ENCODE data around the gene DCUN1D3.
"Not testable (repeated sequence)": the region's sequence is repeated elsewhere in the genome, so short reads cannot be mapped to it uniquely, and the experiment has no call there.

Gene DCUN1D3

GRCh38 chr16:20821682-20822081 is 78.5 kb downstream of the DCUN1D3 start:
- no peak for DNase-seq

GRCh38 chr16:20818929-20819585 is 81.1 kb downstream of the DCUN1D3 start:
- no peak for DNase-seq

DNA sequence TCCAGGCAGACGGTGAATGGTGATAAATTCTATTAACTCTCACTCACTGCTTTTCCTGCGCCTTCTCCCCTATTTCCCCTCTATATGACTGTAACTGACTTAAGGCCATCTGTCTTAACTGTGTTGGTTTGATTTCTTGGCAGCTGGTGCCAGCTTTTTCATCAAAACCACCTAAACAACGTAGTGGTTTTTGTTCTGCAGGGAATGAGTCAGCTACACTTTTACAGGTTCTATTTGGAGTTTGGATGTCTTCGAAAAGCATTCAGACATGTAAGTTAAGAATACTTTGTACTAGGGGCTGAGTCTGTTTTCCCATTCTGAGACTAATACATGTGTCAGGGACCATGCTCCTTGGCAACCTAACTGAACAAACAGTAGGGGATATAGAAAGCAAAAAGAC is 85.4 kb downstream of the DCUN1D3 start:
- DNase-seq = no peak

- no peak for DNase-seq
Observed at GRCh38 chr16:20812510-20812909, 87.6 kb downstream of the DCUN1D3 start.

DNA sequence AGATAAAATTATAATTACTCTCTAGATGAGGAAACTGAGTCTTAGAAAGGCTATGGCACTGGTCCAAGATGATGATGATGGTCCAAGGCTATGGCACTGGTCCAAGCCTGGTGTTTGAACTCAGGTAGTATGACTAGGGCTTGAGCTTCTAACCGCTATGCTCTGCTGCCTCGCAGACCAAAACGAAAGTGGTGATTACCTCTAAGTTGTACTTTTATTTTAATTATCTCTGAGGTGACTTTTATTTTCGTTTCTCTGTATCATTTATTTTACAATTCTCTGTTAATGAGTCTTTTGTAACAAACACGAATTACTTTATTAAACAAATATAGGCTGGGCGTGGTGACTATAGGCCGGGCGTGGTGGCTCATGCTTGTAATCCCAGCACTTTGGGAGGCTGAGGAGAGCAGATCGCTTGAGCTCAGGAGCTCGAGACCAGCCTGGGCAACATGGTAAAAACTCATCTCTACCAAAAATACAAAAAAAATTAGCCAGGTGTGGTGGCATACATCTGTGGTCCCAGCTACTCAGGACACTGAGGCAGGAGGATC is 88.2 kb downstream of the DCUN1D3 start:
- DNase-seq = no peak

- no peak for DNase-seq
Observed at GRCh38 chr16:20807862-20808261, 92.3 kb downstream of the DCUN1D3 start.

DNA sequence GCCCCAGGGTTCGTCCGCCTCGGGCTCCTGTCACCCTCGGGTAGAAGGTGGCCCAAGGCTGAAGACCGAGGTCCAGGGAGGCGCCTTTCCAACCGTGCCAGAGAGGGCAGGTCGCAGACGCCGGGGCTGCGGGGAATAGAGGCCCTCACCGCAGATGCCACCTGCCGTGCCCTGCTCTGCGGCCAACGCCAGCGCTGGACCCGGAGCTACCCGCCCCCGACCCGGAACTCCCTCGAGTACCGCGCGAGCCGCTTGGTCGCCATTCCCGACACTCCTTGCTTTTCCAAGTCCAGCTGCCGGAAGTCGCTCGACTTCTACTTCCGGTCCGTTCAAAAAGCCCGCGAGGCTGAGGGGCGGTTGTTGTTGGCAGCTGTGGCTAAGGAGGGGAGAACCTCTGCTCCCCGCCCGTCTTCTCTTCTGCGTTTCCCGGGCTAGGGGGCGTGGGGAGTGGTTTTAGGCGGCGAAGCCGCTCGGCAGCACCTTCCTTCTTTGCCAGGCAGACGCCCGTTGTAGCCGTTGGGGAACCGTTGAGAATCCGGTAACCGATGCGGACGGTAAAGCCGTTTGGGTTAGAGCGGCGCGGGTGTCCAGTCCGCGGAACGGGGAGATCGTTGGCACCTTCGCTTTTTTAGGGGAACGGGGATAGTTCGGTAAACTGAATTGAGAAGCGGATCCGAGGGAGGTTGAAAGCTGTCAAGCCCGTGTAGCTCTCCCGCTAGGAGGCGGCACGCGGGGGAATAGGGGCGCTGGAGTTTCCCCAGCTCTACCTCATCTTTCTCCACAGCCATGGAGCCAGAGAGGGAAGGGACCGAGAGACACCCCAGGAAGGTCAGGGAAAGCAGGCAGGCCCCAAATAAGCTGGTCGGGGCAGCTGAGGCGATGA is 93.7 kb downstream of the DCUN1D3 start, which contains the start of the genes ERI2 and REXO5:
Gene ERI2 (minus strand): TSS at position 305 of the 883 bp plus-strand sequence. CDS start 42 bp downstream, at position 263.
Gene REXO5 (plus strand): TSS at position 360 of the 883 bp plus-strand sequence. CDS start 427 bp downstream, at position 787.
- peak; percentile 89 for DNase-seq

- DNase-seq = not testable (repeated sequence)
Observed at GRCh38 chr16:20805684-20806167, 94.4 kb downstream of the DCUN1D3 start.

Measured in activated CD8-positive, alpha-beta memory T cell treated with anti-CD3 and anti-CD28 coated beads for 24 hours (primary cell).